Measurements from ENCODE around the gene C4orf50. TPM values are rescaled to one million over a fixed set of nuclear protein-coding genes. Genes with fewer than 3 reads are reported as not detected.

Gene C4orf50
- total and polyA plus RNA-seq, 2 donors (not counting 1 experiment from before 2014, with no cell fraction given) = 0.02 TPM; not detected in 1

DNA sequence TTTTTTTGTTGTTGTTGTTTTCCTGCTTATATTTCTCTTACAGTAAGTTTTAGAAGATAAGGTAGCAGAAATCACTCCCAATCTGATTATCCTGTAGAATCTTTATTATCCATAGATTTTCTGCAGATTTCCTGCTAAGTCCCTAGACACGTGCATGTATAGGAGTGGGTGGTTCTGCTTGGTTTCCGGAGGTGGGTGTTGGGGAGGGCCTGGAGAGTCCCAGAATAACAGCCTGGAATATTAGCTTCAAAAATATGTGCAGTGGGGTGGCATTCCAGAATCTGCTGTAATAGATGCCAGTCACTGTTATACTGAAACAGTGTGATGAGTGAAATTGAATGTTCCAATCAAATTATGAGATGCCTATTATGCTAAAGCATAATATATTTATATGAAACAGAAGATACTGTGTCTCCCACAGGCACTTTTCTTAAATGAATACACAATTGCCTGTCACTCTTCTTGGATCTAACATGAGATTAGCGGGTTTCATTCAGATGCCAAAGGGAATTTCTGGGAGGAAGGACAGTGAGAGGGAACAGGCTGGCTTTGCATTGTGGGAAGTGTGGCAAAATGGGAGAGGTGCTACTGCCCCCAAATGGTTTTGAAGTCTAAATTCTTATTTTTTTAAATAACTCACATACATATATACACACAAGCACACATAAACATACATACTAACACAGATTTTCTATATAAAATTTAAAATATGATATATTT, 37.6 kb downstream of the C4orf50 start:
- Histone ChIP-seq H4K20me1 (ENCODE audit: control insufficient read depth, insufficient read depth, low read length, poor library complexity, severe bottlenecking) (no peaks in the 10 kb centered on the region), H3K4me3 (ENCODE audit: control extremely low read depth in 1 of 5, extremely low read depth in 1 of 5, insufficient read depth in 1 of 5, low read depth in 2 of 5, low read length in 4 of 5) (no peak overlapping the region), H3K4me1 (ENCODE audit: control insufficient read depth in 2 of 2, insufficient read depth in 2 of 2, low read length in 2 of 2) (no peaks in the 10 kb centered on the region), H3K27ac (ENCODE audit: low read length in 2 of 2) (no peak overlapping the region), H3K36me3 (replicated peaks in 1 of 2; ENCODE audit: control extremely low read depth in 1 of 2, control insufficient read depth in 1 of 2, extremely low read depth in 1 of 2, insufficient read depth in 2 of 2, low read length in 1 of 2) (no peaks in the 10 kb centered on the region), H3K79me2 (ENCODE audit: control insufficient read depth, insufficient read depth, low read length) (no peaks in the 10 kb centered on the region), H3K9me3 (ENCODE audit: control extremely low read depth in 1 of 3, control insufficient read depth in 2 of 3, insufficient read depth in 1 of 3, low read length in 2 of 3) (peaks cover 4 to 12% (median 10%) of the 10 kb centered on the region in 3 donors), H2AFZ (ENCODE audit: insufficient read depth, low read depth, low read length, poor library complexity, severe bottlenecking) (no peak overlapping the region), H3K27me3 (replicated peaks in 1 of 4; ENCODE audit: control extremely low read depth in 1 of 4, control insufficient read depth in 3 of 4, insufficient read depth in 4 of 4, low read length in 3 of 4) (peaks cover 0 to 4% (median 0%) of the 10 kb centered on the region in 4 experiments), H3K4me2 (replicated peaks; ENCODE audit: low read depth, low read length, poor library complexity, severe bottlenecking) (no peak overlapping the region), H3K9ac (ENCODE audit: low read length) (no peak overlapping the region)
- no peak for ATAC-seq (ENCODE audit: low read depth)
- H3K4me3 Mint-ChIP-seq = no peak overlapping the region
- H3K4me1 Mint-ChIP-seq = no peaks in the 10 kb centered on the region
- peaks cover 9% of the 10 kb centered on the region for H3K9me3 Mint-ChIP-seq (ENCODE audit: insufficient read depth)
- POLR2A ChIA-PET = no interaction called here
- CTCF ChIA-PET = interaction anchor here (1.3 kb wide), 1 partner anchor 159 kb away, joined by 3 read pairs; no protein-coding TSS in a partner anchor
- H3K27ac Mint-ChIP-seq = no peak overlapping the region
- no peak for TF ChIP-seq EZH2 (IDR thresholded peaks at IDR 0.05; ENCODE audit: borderline replicate concordance, insufficient read depth, low read depth, low read length, poor library complexity, severe bottlenecking)
- 88% methylated on average over 1 of the region's 3 CpGs for WGBS (ENCODE audit: insufficient coverage)
- intact Hi-C loops (cut with micrococcal nuclease) = no loop called here
- DNase-seq = no peak
- H3K27me3 Mint-ChIP-seq = peaks cover 9% of the 10 kb centered on the region

DNA sequence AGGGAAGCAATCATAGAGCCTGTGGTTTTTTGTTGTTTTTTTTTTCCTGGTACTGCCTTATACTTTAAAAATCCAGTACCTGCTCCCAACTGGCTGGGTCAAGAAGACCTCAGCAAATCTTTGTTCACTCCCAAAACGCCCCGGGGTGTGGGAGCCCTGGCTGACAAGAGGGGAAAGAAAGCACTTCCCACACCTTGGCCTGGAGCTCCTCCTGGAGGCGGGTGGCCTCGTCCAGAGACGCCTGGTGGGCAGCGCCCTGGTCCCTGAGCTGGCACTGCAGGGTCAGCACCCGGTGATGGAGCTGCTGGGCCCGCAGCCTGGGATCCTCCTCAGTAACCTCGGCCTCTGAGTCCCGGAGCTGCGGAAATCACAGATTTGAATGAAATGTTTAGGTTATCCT, 38.2 kb downstream of the C4orf50 start:
- H3K27me3 ChIP-seq (replicated peaks in 1 of 4; ENCODE audit: control extremely low read depth in 1 of 4, control insufficient read depth in 3 of 4, insufficient read depth in 4 of 4, low read length in 3 of 4) = peaks cover 0 to 4% (median 0%) of the 10 kb centered on the region in 4 experiments
- H2AFZ ChIP-seq (ENCODE audit: insufficient read depth, low read depth, low read length, poor library complexity, severe bottlenecking) = no peak overlapping the region
- Mint-ChIP-seq H3K9me3 (ENCODE audit: insufficient read depth) (peaks cover 7% of the 10 kb centered on the region), H3K4me3 (no peak overlapping the region), H3K4me1 (no peaks in the 10 kb centered on the region), H3K27ac (no peak overlapping the region), H3K27me3 (peaks cover 9% of the 10 kb centered on the region)
- no peaks in the 10 kb centered on the region for H3K36me3 ChIP-seq (replicated peaks in 1 of 2; ENCODE audit: control extremely low read depth in 1 of 2, control insufficient read depth in 1 of 2, extremely low read depth in 1 of 2, insufficient read depth in 2 of 2, low read length in 1 of 2)
- CTCF ChIA-PET = interaction anchor here (1.3 kb wide), 1 partner anchor 158 kb away, joined by 3 read pairs; no protein-coding TSS in a partner anchor
- POLR2A ChIA-PET = no interaction called here
- H3K9ac ChIP-seq (ENCODE audit: low read length) = no peak overlapping the region
- ATAC-seq (ENCODE audit: low read depth) (no peak), DNase-seq (no peak)
- no peak overlapping the region for H3K4me2 ChIP-seq (replicated peaks; ENCODE audit: low read depth, low read length, poor library complexity, severe bottlenecking)
- 6% methylated on average over 6 of the region's 11 CpGs for WGBS (ENCODE audit: insufficient coverage)
- intact Hi-C loops (cut with micrococcal nuclease) = no loop called here
- peaks cover 4 to 11% (median 10%) of the 10 kb centered on the region in 3 donors for H3K9me3 ChIP-seq (ENCODE audit: control extremely low read depth in 1 of 3, control insufficient read depth in 2 of 3, insufficient read depth in 1 of 3, low read length in 2 of 3)
- H4K20me1 ChIP-seq (ENCODE audit: control insufficient read depth, insufficient read depth, low read length, poor library complexity, severe bottlenecking) = no peaks in the 10 kb centered on the region
- no peak overlapping the region for H3K4me3 ChIP-seq (ENCODE audit: control extremely low read depth in 1 of 5, extremely low read depth in 1 of 5, insufficient read depth in 1 of 5, low read depth in 2 of 5, low read length in 4 of 5)
- no peak overlapping the region for H3K27ac ChIP-seq (ENCODE audit: low read length in 2 of 2)
- H3K4me1 ChIP-seq (ENCODE audit: control insufficient read depth in 2 of 2, insufficient read depth in 2 of 2, low read length in 2 of 2) = no peaks in the 10 kb centered on the region
- H3K79me2 ChIP-seq (ENCODE audit: control insufficient read depth, insufficient read depth, low read length) = no peaks in the 10 kb centered on the region
- no peak for TF ChIP-seq EZH2 (IDR thresholded peaks at IDR 0.05; ENCODE audit: borderline replicate concordance, insufficient read depth, low read depth, low read length, poor library complexity, severe bottlenecking)
- TF ChIP-seq, protein P1, sequence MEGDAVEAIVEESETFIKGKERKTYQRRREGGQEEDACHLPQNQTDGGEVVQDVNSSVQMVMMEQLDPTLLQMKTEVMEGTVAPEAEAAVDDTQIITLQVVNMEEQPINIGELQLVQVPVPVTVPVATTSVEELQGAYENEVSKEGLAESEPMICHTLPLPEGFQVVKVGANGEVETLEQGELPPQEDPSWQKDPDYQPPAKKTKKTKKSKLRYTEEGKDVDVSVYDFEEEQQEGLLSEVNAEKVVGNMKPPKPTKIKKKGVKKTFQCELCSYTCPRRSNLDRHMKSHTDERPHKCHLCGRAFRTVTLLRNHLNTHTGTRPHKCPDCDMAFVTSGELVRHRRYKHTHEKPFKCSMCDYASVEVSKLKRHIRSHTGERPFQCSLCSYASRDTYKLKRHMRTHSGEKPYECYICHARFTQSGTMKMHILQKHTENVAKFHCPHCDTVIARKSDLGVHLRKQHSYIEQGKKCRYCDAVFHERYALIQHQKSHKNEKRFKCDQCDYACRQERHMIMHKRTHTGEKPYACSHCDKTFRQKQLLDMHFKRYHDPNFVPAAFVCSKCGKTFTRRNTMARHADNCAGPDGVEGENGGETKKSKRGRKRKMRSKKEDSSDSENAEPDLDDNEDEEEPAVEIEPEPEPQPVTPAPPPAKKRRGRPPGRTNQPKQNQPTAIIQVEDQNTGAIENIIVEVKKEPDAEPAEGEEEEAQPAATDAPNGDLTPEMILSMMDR (IDR thresholded peaks at IDR 0.05) = no peak
